ENCODE results near the gene P2RY8. TPM values are rescaled to one million over a fixed set of nuclear protein-coding genes. Genes with fewer than 3 reads are reported as not detected.

The P2RY8 gene
- total RNA-seq, 1 donor = not detected

GRCh38 chrX:1465286-1466231, 71.4 kb downstream of the P2RY8 start:
- Histone ChIP-seq H3K27me3 (ENCODE audit: insufficient read depth, low read length) (peaks cover 41% of the 10 kb centered on the region), H3K27ac (ENCODE audit: low read depth, low read length) (no peak overlapping the region), H3K36me3 (ENCODE audit: insufficient read depth, low read length) (no peaks in the 10 kb centered on the region), H3K79me2 (ENCODE audit: insufficient read depth, low read length) (no peaks in the 10 kb centered on the region), H4K20me1 (ENCODE audit: insufficient read depth, low read length) (no peaks in the 10 kb centered on the region), H3K4me1 (ENCODE audit: insufficient read depth, low read length) (peaks cover 11% of the 10 kb centered on the region), H2AFZ (ENCODE audit: low read length) (no peak overlapping the region), H3K4me3 (ENCODE audit: insufficient read depth, low read length) (no peak overlapping the region), H3K9me3 (ENCODE audit: low read depth, low read length) (no peaks in the 10 kb centered on the region), H3K4me2 (ENCODE audit: insufficient read depth, low read length) (no peak overlapping the region)
- no peak for TF ChIP-seq CTCF (IDR thresholded peaks at IDR 0.05; ENCODE audit: extremely low read depth, low read depth, low read length)
- DNase-seq (ENCODE audit: insufficient read length, low spot score, missing footprints) = no peak

GRCh38 chrX:1464971-1465285, 72.1 kb downstream of the P2RY8 start:
- no peaks in the 10 kb centered on the region for H3K79me2 ChIP-seq (ENCODE audit: insufficient read depth, low read length)
- H3K4me1 ChIP-seq (ENCODE audit: insufficient read depth, low read length) = peaks cover 11% of the 10 kb centered on the region
- H3K27me3 ChIP-seq (ENCODE audit: insufficient read depth, low read length) = peaks cover 41% of the 10 kb centered on the region
- no peaks in the 10 kb centered on the region for H3K36me3 ChIP-seq (ENCODE audit: insufficient read depth, low read length)
- no peaks in the 10 kb centered on the region for H3K9me3 ChIP-seq (ENCODE audit: low read depth, low read length)
- no peak overlapping the region for H3K4me2 ChIP-seq (ENCODE audit: insufficient read depth, low read length)
- H4K20me1 ChIP-seq (ENCODE audit: insufficient read depth, low read length) = no peaks in the 10 kb centered on the region
- no peak for DNase-seq (ENCODE audit: insufficient read length, low spot score, missing footprints)
- no peak overlapping the region for H3K4me3 ChIP-seq (ENCODE audit: insufficient read depth, low read length)
- H2AFZ ChIP-seq (ENCODE audit: low read length) = no peak overlapping the region
- no peak overlapping the region for H3K27ac ChIP-seq (ENCODE audit: low read depth, low read length)
- TF ChIP-seq CTCF (IDR thresholded peaks at IDR 0.05; ENCODE audit: extremely low read depth, low read depth, low read length) = no peak

- no peak for DNase-seq (ENCODE audit: insufficient read length, low spot score, missing footprints)
- no peak overlapping the region for H2AFZ ChIP-seq (ENCODE audit: low read length)
- H3K36me3 ChIP-seq (ENCODE audit: insufficient read depth, low read length) = no peaks in the 10 kb centered on the region
- no peaks in the 10 kb centered on the region for H4K20me1 ChIP-seq (ENCODE audit: insufficient read depth, low read length)
- H3K27ac ChIP-seq (ENCODE audit: low read depth, low read length) = no peak overlapping the region
- H3K4me2 ChIP-seq (ENCODE audit: insufficient read depth, low read length) = no peak overlapping the region
- H3K27me3 ChIP-seq (ENCODE audit: insufficient read depth, low read length) = peaks cover 38% of the 10 kb centered on the region
- no peak for TF ChIP-seq CTCF (IDR thresholded peaks at IDR 0.05; ENCODE audit: extremely low read depth, low read depth, low read length)
- peaks cover 11% of the 10 kb centered on the region for H3K4me1 ChIP-seq (ENCODE audit: insufficient read depth, low read length)
- H3K9me3 ChIP-seq (ENCODE audit: low read depth, low read length) = no peaks in the 10 kb centered on the region
- no peak overlapping the region for H3K4me3 ChIP-seq (ENCODE audit: insufficient read depth, low read length)
- no peaks in the 10 kb centered on the region for H3K79me2 ChIP-seq (ENCODE audit: insufficient read depth, low read length)
These were observed 72.7 kb downstream of the P2RY8 start for GRCh38 chrX:1464041-1464970.

- H3K4me2 ChIP-seq (ENCODE audit: insufficient read depth, low read length) = no peak overlapping the region
- H2AFZ ChIP-seq (ENCODE audit: low read length) = no peak overlapping the region
- DNase-seq (ENCODE audit: insufficient read length, low spot score, missing footprints) = no peak
- H3K79me2 ChIP-seq (ENCODE audit: insufficient read depth, low read length) = no peaks in the 10 kb centered on the region
- no peak for TF ChIP-seq CTCF (IDR thresholded peaks at IDR 0.05; ENCODE audit: extremely low read depth, low read depth, low read length)
- no peak overlapping the region for H3K4me3 ChIP-seq (ENCODE audit: insufficient read depth, low read length)
- H4K20me1 ChIP-seq (ENCODE audit: insufficient read depth, low read length) = no peaks in the 10 kb centered on the region
- no peaks in the 10 kb centered on the region for H3K36me3 ChIP-seq (ENCODE audit: insufficient read depth, low read length)
- no peak overlapping the region for H3K27ac ChIP-seq (ENCODE audit: low read depth, low read length)
- peaks cover 11% of the 10 kb centered on the region for H3K4me1 ChIP-seq (ENCODE audit: insufficient read depth, low read length)
- H3K9me3 ChIP-seq (ENCODE audit: low read depth, low read length) = no peaks in the 10 kb centered on the region
- H3K27me3 ChIP-seq (ENCODE audit: insufficient read depth, low read length) = peaks cover 38% of the 10 kb centered on the region
These were observed 73.4 kb downstream of the P2RY8 start for GRCh38 chrX:1463581-1463980.
